Activated CD4-positive, alpha-beta T cell treated with anti-CD3 and anti-CD28 coated beads, Interleukin-2, Interleukin-4, amounts not matched to agents 100 ng/mL and 50 ng/mL, durations not matched to agents 16 hours and 8 hours (primary cell): Measurements from ENCODE around the gene BCOR.

Experiments
- DNase-seq: peaks from one replicate; pipeline ENCODE4 v3.0.0-alpha.2; 2020; ENCODE audit warnings: low spot score

The BCOR gene

DNA sequence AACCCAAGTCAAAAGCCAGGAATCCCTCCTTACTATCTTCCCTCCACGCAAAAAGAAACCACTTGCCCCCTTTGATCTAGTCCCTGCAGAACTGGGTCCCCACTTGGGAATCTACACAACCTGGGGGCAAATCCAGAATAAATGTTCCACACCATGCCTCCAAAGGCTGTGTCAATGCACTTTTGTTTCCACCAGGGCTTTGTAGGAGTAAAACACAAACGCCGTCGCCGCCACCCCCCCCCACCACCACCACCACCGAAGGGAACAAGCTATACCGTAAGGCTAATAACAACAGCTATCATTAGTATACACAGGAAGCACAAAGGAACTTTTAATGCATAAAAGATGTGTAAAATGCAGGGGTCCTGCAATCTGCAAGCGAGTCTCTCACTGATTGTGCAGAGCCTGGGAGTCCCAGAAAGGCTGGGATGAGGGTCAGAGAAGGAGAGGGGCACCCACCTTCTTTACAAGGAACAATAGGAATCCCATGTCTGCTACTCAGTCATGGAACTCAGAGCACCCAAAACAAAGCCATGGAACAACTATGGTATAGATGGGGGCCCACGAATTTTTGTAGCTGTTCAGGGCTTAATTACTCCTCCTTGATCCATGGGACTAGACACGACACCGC lies 13.2 kb downstream of the BCOR start:
- DNase-seq, result no peak

DNA sequence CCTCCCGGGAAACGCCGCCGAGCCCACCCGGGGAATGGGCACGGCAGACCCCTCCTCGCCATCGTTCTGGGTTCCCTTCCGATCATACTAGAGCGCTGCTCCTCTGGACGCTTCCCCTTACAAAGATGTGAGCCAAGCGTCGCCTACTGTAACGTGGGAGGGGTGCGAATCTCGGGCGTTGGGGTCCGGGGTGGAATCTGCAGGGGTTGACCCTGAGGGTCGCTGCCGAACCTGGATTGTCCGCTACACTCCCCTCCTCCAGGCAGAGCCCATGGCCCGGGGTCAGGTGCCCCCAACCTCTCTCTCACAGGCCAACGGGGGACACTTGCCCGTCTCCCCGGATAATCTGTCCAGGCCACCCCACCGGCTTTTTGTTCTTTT lies 13.8 kb downstream of the BCOR start:
- no peak for DNase-seq

- DNase-seq, result no peak
Observed at GRCh38 chrX:40083120-40083978, 14.4 kb downstream of the BCOR start.

DNA sequence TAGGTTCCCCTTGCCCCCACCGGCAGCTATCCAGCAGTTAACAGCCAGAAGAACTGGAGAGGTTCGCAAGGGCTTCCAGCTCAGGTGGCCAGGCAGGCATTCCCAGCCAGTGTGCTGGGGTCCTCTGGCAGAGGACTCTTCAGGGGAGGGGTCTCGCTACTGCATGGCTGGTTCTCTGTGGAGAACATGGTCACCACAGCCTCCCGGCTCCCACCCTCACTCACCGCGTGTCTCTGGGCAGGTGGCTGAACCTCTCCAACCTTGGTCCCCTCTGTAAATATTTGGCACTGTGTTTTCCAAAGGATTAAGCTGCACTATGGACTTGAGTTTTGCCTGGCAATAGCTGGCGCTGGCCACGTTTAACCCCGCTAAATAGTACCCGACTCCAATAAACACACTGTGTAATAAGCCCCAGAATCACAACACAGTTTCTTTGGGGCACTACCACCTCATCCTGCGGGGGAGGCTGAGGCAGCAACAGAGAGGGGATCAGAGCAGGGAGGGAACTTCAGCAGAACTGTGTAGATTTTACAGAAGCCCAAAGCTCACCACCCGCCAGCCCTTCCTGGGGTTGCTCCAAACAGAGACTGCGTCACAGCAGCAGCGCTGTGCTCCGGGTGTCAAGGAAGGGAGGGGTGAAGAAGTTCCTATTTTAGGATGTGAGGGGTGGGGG lies 15.2 kb downstream of the BCOR start:
- DNase-seq, result no peak

DNA sequence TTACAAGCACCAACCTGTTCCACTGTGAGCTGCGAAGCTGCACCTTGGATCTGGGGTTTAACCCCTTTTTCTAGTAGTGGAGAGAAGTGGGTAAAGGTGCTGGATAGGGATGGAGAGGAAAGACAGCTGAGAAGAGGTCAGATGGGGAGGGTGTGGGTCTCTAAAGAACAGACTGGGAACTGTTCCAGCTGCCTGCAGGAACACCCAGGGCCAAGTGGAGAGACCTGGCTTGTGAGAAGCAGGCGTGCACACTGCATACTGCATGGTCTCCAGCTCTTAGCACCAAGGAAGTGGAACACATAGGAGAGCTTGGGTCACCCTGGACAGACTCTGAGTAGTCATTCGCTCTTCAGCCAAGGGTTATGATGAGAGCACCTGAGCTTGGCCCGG lies 16.1 kb downstream of the BCOR start:
- no peak for DNase-seq

- DNase-seq, result no peak
Observed at GRCh38 chrX:40080894-40081678, 16.7 kb downstream of the BCOR start.

- no peak for DNase-seq
Observed at GRCh38 chrX:40079572-40079971, 18.2 kb downstream of the BCOR start.

- no peak for DNase-seq
Observed at GRCh38 chrX:40078489-40079227, 19.1 kb downstream of the BCOR start.

DNA sequence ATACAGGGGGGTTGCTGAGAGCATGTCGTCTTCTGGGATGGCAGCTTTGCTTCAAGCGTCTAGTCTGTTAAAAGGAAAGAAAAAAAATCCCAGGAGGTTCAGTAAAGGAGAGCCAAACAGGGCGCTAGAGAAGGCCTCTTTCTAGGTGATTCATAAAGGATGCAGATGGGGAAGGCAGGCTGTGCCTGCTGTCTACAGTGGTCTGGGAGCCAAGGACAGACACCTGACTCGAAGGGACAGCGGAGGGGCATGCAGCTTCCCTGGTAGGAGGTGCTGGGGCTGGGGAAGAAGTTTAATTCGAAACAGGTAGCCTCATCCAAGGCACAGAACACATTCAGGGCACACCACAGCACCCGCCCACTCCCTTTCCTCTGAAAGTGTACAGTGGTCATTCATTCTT lies 19.9 kb downstream of the BCOR start:
- no peak for DNase-seq

DNA sequence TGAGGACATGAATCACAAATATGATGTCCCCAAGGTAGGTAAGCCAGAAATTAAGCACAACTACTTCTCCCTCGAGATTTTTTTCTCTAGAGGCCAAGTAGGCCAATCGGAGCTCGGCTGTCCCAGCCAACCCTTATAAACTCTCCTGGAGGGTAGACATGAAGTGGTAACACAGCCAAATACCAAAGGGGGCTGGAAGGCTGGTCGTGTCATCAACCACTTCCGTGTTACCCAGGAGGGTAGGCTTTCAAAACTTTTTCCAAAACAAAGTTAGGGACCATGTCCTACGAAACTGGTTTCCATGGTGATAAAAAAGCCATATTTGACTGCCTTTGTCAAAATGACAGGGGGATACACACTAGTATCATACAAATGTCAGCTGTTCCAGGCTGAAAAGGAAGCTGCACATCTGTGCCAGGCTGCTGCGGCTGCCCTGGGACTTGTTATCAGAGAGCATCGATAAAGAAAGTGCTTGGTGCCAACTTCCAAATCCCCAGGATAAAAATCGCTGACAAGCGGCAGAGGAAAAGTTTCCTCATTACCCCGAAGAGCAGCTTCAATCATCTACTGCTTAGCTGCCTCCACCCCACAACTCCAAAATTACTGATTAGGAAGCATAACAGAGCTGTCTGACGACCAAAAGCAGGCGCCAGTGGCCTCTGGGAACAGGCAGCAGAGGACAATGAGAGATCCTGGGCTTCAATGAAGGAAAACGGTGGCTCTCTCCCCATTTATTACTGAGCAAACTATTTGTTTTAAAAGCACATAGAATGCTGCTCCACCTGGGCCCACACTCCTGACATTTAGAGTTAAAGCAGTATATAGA lies 20.8 kb downstream of the BCOR start:
- DNase-seq, result no peak

- DNase-seq, result no peak
Observed at GRCh38 chrX:40074959-40075332, 22.8 kb downstream of the BCOR start.

GRCh38 chrX:40074080-40074958 lies 23.4 kb downstream of the BCOR start:
- DNase-seq, result no peak

DNA sequence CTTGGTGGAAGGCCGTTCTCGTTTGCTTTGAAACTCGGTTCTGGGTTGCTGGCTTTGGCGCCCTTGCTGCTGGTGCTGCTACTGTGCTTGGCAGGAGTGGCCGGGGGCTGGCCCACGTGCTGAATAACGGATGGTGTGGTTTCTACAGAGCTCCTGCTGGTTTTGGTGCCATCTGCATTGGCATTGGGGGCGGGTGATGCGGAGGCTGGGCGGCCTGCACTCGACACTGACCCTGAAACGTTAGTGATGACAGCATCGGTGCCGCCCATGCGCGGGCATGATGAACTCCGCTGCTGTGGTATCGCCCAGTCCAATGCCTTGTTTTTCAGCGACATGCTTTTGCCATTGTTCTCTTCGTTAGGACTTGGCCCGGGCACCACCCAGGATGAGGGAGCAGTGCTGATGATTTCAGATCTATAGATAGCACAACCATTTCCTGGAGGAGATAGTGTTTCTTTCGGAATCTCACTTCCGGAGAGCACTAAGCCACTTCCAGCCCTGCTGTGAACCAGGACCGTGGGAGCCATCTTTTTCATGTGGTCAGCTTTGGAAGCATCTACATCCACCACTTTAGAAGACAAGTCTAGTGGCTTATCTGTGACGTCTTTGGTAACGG lies 24.2 kb downstream of the BCOR start:
- no peak for DNase-seq

DNA sequence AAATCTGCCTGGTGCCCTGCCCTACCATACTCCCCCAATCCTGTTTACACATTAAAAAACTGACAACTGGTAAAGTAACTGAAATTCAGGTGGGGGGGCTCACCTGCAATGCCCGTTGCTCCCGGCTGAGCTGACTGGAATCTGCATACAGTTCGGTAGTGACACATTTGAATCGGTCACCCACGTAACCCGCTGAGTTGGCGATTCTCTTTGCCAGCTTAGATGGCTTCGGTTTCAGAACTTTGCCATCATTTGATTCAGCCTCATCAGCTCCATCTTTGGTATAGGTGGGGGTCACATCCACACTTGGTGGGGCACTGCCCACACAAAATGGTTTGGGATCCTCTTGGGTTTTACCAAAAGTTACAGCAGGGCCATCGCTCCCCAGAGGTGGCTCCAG lies 25.5 kb downstream of the BCOR start:
- no peak for DNase-seq

- peak; percentile 25 for DNase-seq
Observed at GRCh38 chrX:40068048-40068447, 29.7 kb downstream of the BCOR start.

- no peak for DNase-seq
Observed at GRCh38 chrX:40066700-40067099, 31.1 kb downstream of the BCOR start.

DNA sequence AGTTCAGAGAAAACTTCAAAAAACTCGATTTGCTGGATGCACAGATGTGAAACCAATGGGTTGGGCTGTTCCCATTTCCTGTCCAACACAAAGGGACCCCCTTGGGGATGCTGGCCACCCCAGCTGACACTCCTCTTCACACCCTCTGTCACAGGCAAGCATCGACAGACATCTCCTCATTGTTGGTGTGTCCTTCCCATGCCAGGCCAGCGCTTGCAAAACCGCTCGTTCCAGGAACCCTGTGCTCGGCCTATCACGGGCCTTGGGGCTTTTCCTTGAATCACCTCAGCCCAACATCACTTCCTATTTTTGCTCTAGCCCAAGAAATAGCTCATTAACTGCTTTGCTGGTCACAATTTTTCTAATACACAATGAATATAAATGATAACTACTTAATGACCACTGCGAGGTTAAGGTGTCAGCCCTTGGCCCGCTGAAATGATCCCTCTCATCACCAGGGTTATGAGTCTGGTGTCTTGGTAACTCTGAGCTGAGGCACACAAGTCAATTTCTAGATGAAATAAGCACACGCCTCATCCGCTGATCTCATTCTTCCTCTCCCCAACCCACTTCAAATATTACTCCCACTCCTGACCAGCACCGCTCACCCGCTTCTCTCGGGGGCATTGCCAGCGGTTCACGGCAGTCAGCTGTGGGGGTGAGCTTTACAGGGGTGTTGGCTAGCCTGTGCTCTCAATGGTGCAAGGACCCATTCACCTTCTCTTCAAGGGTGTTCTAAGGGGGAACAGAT lies 32.3 kb downstream of the BCOR start:
- peak; percentile 31 for DNase-seq

- no peak for DNase-seq
Observed at GRCh38 chrX:40064055-40064597, 33.6 kb downstream of the BCOR start.
